Fibroblast of mammary gland (primary cell): ENCODE measurements around the gene OR2A25.
A peak's percentile ranks its signal among the peaks of the same experiment; 100 is the strongest.

Source experiments
- DNase-seq: peaks from one replicate; pipeline ENCODE4 v3.0.0-alpha.2; 2010; ENCODE audit warnings: low read depth
- H3K4me3 ChIP-seq: 2 replicates; pipeline ENCODE4 v1.5.1; 2011; ENCODE audit warnings: low read depth, mild to moderate bottlenecking, low read length, moderate library complexity; ENCODE audit not compliant: control insufficient read depth
- TF ChIP-seq, protein P1 (sequence below): conservative IDR thresholded peaks from 2 replicates; pipeline ENCODE4 v1.5.1; 2011; ENCODE audit warnings: low read depth, low read length, inconsistent platforms; ENCODE audit not compliant: control insufficient read depth, insufficient read depth

Gene OR2A25

DNA sequence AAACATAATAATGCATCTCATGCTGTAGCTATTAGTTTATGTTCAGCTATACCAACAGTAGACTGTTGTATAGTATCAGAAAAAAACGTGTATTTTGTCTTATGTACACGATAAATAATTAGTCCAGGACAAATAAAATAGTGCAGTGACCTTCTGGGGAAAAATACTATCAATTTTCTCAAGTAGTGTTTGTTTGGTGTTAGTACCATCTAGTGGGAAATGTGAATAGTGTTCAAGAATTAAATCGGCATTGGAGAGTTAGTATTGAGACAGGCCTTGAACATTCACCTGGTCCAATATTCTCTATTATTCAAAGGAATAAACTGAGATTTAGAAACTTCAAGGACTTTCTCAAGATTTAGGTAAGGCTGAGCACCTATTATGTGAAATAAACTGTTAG is 42.5 kb upstream of the OR2A25 start:
- no peak overlapping the region for H3K4me3 ChIP-seq
- DNase-seq = peak; percentile 55
- TF ChIP-seq, protein P1, sequence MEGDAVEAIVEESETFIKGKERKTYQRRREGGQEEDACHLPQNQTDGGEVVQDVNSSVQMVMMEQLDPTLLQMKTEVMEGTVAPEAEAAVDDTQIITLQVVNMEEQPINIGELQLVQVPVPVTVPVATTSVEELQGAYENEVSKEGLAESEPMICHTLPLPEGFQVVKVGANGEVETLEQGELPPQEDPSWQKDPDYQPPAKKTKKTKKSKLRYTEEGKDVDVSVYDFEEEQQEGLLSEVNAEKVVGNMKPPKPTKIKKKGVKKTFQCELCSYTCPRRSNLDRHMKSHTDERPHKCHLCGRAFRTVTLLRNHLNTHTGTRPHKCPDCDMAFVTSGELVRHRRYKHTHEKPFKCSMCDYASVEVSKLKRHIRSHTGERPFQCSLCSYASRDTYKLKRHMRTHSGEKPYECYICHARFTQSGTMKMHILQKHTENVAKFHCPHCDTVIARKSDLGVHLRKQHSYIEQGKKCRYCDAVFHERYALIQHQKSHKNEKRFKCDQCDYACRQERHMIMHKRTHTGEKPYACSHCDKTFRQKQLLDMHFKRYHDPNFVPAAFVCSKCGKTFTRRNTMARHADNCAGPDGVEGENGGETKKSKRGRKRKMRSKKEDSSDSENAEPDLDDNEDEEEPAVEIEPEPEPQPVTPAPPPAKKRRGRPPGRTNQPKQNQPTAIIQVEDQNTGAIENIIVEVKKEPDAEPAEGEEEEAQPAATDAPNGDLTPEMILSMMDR = peak; percentile 48

DNA sequence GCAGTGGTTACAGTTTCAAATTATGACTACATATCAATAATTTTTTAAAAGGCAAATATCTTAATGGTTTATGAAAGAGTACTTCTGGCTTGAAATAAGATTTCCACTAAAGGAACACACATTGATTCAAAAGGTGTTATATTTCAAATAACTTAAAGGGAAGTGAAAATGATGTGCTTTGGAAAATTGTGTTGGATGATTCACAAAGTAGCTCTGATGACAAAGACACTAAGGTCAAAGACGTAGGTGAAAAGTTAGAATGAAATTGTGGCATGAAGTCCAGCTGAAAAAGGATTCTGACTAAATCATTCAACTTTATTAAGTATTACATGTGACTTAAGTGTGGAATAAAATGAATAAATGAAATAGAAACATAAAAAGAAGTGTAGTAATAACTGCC is 41.6 kb upstream of the OR2A25 start:
- TF ChIP-seq, protein P1 = no peak
- no peak overlapping the region for H3K4me3 ChIP-seq
- peak; percentile 20 for DNase-seq

DNA sequence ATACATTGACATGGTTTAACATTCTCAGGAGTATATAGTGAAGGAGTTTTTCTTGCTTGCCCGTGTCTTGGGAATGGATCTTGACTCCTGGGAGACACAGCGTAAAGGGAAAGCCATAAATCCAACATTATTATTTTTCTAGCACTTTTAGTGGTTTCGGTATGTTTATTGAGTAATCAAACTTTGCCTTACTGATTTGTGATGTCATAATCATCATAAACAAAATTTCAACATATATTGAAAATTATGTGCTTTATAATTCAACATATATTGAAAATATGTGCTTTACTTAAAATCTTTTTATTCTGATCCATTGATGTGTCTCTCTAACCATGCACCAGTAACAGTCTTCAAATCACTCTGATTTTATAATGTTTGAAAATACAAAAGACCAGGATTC is 41.1 kb upstream of the OR2A25 start:
- H3K4me3 ChIP-seq = no peak overlapping the region
- no peak for DNase-seq
- TF ChIP-seq, protein P1 = no peak

DNA sequence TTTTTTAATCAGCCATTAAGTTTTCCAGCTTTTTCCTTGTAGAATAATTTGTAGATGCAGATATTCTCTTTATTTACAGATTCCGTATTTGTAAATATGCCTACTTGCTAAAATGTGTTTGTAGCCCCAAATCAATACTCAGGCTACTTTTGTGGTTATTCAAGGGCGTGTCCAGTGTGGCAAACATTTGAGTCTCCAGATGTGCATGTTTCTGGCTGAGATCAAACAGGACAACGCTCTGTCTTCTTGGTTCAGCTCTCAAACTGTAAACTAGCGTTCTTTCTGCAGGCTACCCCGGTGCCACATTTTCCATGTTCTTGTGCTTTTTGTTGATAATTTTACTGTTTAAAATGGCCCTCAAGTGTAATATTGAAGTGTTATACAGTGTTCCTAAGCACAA is 37.1 kb upstream of the OR2A25 start:
- no peak for DNase-seq
- no peak overlapping the region for H3K4me3 ChIP-seq
- TF ChIP-seq, protein P1 = no peak

DNA sequence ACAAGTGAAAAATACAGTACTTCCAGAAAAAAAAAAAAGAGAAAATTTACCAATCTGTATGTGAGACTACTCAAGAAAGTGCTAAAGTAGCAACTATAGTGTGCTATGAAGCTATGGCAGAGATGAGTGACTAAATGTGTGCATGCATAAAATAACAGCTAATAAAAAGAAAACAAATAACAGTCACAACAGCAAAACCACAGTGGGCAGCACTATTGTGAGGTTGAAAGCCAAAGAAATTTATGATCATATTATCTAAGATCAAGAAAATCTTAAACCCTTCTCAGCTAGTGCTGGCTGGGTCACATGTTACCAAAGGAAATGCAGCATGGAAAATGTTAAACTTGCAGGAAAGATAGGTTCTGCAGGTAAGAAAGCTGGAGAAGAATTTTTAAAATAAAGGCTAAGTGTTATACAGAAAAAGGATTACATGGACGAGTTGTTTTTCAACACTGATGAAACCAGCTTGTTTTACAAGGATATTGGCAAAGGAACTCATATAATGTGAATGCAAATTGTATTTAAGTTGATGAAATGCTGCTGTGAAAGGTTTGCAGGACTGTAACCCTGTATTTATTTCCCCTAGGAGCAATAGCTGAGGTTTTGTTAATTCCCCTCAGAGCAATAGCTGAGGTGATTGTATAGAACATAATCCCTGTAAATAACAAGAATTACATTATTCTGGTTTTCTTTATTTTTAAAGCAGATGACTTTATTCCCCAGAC is 36.5 kb upstream of the OR2A25 start:
- DNase-seq = no peak
- TF ChIP-seq, protein P1 = no peak
- H3K4me3 ChIP-seq = no peak overlapping the region

DNA sequence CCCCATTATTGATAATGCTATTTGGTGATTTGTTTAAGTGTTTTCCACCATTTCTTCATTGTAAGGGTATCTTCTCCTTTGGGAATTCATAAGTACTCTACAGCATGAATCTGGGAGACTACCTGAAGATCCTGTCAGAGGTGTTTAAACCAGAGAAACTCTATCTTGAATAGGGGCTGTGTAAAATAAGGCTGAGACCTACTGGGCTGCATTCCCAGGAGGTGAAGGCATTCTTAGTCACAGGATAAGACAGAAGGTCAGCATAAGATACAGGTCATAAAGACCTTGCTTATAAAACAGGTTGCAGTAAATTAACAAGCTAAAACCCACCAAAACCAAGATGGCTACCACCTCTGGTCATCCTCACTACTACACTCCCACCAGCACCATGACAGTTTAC is 34.2 kb upstream of the OR2A25 start:
- no peak overlapping the region for H3K4me3 ChIP-seq
- no peak for DNase-seq
- TF ChIP-seq, protein P1 = no peak
